ENCODE results near the gene IRS1.

Gene IRS1

GRCh38 chr2:226799976-226800940 is 638 bp upstream of the IRS1 start:
- Histone ChIP-seq H3K36me3 (ENCODE audit: insufficient read depth, low read length) (no peaks in the 10 kb centered on the region), H3K9me3 (ENCODE audit: control insufficient read depth, insufficient read depth, low read length) (no peaks in the 10 kb centered on the region), H3K9ac (ENCODE audit: low read depth, low read length) (peak overlapping the region; percentile 52), H3K4me1 (ENCODE audit: insufficient read depth, low read length) (no peaks in the 10 kb centered on the region)

- H3K36me3 ChIP-seq (ENCODE audit: insufficient read depth, low read length), result no peaks in the 10 kb centered on the region
- peak overlapping the region; percentile 52 for H3K9ac ChIP-seq (ENCODE audit: low read depth, low read length)
- H3K4me1 ChIP-seq (ENCODE audit: insufficient read depth, low read length), result no peaks in the 10 kb centered on the region
- no peaks in the 10 kb centered on the region for H3K9me3 ChIP-seq (ENCODE audit: control insufficient read depth, insufficient read depth, low read length)
These were observed 1.0 kb downstream of the IRS1 start for GRCh38 chr2:226798422-226799210.

- no peaks in the 10 kb centered on the region for H3K9me3 ChIP-seq (ENCODE audit: control insufficient read depth, insufficient read depth, low read length)
- peak overlapping the region; percentile 52 for H3K9ac ChIP-seq (ENCODE audit: low read depth, low read length)
These were observed 1.6 kb downstream of the IRS1 start for GRCh38 chr2:226797989-226798421.

GRCh38 chr2:226797289-226797988 is 2.2 kb downstream of the IRS1 start:
- H3K4me1 ChIP-seq (ENCODE audit: insufficient read depth, low read length), result no peaks in the 10 kb centered on the region
- H3K36me3 ChIP-seq (ENCODE audit: insufficient read depth, low read length), result no peaks in the 10 kb centered on the region
- H3K9me3 ChIP-seq (ENCODE audit: control insufficient read depth, insufficient read depth, low read length), result no peaks in the 10 kb centered on the region
- H3K9ac ChIP-seq (ENCODE audit: low read depth, low read length), result peak overlapping the region; percentile 52; the same call in 1 of the 2 replicates

More at GRCh38 chr2:226797989-226798421, 1.6 kb downstream of the IRS1 start:
- Histone ChIP-seq H3K4me1 (ENCODE audit: insufficient read depth, low read length) (no peaks in the 10 kb centered on the region), H3K36me3 (ENCODE audit: insufficient read depth, low read length) (no peaks in the 10 kb centered on the region)

GRCh38 chr2:226796840-226797288 is 2.8 kb downstream of the IRS1 start:
- no peaks in the 10 kb centered on the region for H3K9me3 ChIP-seq (ENCODE audit: control insufficient read depth, insufficient read depth, low read length)
- H3K36me3 ChIP-seq (ENCODE audit: insufficient read depth, low read length), result no peaks in the 10 kb centered on the region
- H3K4me1 ChIP-seq (ENCODE audit: insufficient read depth, low read length), result no peaks in the 10 kb centered on the region
- H3K9ac ChIP-seq (ENCODE audit: low read depth, low read length), result no peak overlapping the region

- H3K4me1 ChIP-seq (ENCODE audit: insufficient read depth, low read length), result no peaks in the 10 kb centered on the region
- H3K36me3 ChIP-seq (ENCODE audit: insufficient read depth, low read length), result no peaks in the 10 kb centered on the region
- no peak overlapping the region for H3K9ac ChIP-seq (ENCODE audit: low read depth, low read length)
- no peaks in the 10 kb centered on the region for H3K9me3 ChIP-seq (ENCODE audit: control insufficient read depth, insufficient read depth, low read length)
These were observed 3.4 kb downstream of the IRS1 start for GRCh38 chr2:226796012-226796839.

GRCh38 chr2:226795281-226796011 is 4.2 kb downstream of the IRS1 start:
- Histone ChIP-seq H3K9ac (ENCODE audit: low read depth, low read length) (no peak overlapping the region), H3K36me3 (ENCODE audit: insufficient read depth, low read length) (no peaks in the 10 kb centered on the region), H3K4me1 (ENCODE audit: insufficient read depth, low read length) (0 out of 2 replicates have a peak, but pooled peaks cover 2% of the 10 kb centered on the region), H3K9me3 (ENCODE audit: control insufficient read depth, insufficient read depth, low read length) (no peaks in the 10 kb centered on the region)

- H3K4me1 ChIP-seq (ENCODE audit: insufficient read depth, low read length), result 0 out of 2 replicates have a peak, but pooled peaks cover 7% of the 10 kb centered on the region
These were observed 4.9 kb downstream of the IRS1 start for GRCh38 chr2:226794751-226795171.

GRCh38 chr2:226794196-226794661 is 5.4 kb downstream of the IRS1 start:
- no peak overlapping the region for H3K9ac ChIP-seq (ENCODE audit: low read depth, low read length)
- peaks cover 11% of the 10 kb centered on the region; the same call in 1 of the 2 replicates for H3K4me1 ChIP-seq (ENCODE audit: insufficient read depth, low read length)

More at GRCh38 chr2:226794751-226795171, 4.9 kb downstream of the IRS1 start:
- Histone ChIP-seq H3K9me3 (ENCODE audit: control insufficient read depth, insufficient read depth, low read length) (no peaks in the 10 kb centered on the region), H3K9ac (ENCODE audit: low read depth, low read length) (no peak overlapping the region), H3K36me3 (ENCODE audit: insufficient read depth, low read length) (no peaks in the 10 kb centered on the region)

GRCh38 chr2:226793646-226794045 is 6.0 kb downstream of the IRS1 start:
- no peak overlapping the region for H3K9ac ChIP-seq (ENCODE audit: low read depth, low read length)
- H3K36me3 ChIP-seq (ENCODE audit: insufficient read depth, low read length), result no peaks in the 10 kb centered on the region
- no peaks in the 10 kb centered on the region for H3K9me3 ChIP-seq (ENCODE audit: control insufficient read depth, insufficient read depth, low read length)
- peaks cover 15% of the 10 kb centered on the region; the same call in 1 of the 2 replicates for H3K4me1 ChIP-seq (ENCODE audit: insufficient read depth, low read length)

More at GRCh38 chr2:226794196-226794661, 5.4 kb downstream of the IRS1 start:
- Histone ChIP-seq H3K9me3 (ENCODE audit: control insufficient read depth, insufficient read depth, low read length) (no peaks in the 10 kb centered on the region), H3K36me3 (ENCODE audit: insufficient read depth, low read length) (no peaks in the 10 kb centered on the region)

GRCh38 chr2:226792155-226792881 is 7.3 kb downstream of the IRS1 start:
- H3K4me1 ChIP-seq (ENCODE audit: insufficient read depth, low read length), result peaks cover 15% of the 10 kb centered on the region; the same call in 1 of the 2 replicates
- no peaks in the 10 kb centered on the region for H3K9me3 ChIP-seq (ENCODE audit: control insufficient read depth, insufficient read depth, low read length)
- H3K36me3 ChIP-seq (ENCODE audit: insufficient read depth, low read length), result no peaks in the 10 kb centered on the region
- H3K9ac ChIP-seq (ENCODE audit: low read depth, low read length), result peak overlapping the region; percentile 90

GRCh38 chr2:226791487-226792081 is 8.0 kb downstream of the IRS1 start:
- Histone ChIP-seq H3K9me3 (ENCODE audit: control insufficient read depth, insufficient read depth, low read length) (no peaks in the 10 kb centered on the region), H3K36me3 (ENCODE audit: insufficient read depth, low read length) (no peaks in the 10 kb centered on the region), H3K4me1 (ENCODE audit: insufficient read depth, low read length) (peaks cover 15% of the 10 kb centered on the region; the same call in 1 of the 2 replicates), H3K9ac (ENCODE audit: low read depth, low read length) (peak overlapping the region; percentile 90)
